CD14-positive monocyte (primary cell): ENCODE data around the gene SHISA6. TPM values are rescaled to one million over a fixed set of nuclear protein-coding genes. Genes with fewer than 3 reads are reported as not detected.

Experiments used
- DNase-seq, 3 donors: peaks; one replicate each; pipeline ENCODE4 v3.0.0-alpha.2; 2011 to 2022
- H2AFZ ChIP-seq: 2 replicates; pipeline ENCODE4 v1.6.0; 2012; ENCODE audit warnings: mild to moderate bottlenecking, low read depth, low read length, inconsistent platforms; ENCODE audit not compliant: insufficient read depth, poor library complexity, severe bottlenecking
- H3K27ac ChIP-seq, 2 donors: 1 replicate in 1 of 2; 2 replicates in 1 of 2; pipeline ENCODE4 v1.5.1; 2012 to 2013; ENCODE audit warnings: low read length in 2 of 2, control low read depth in 1 of 2, inconsistent platforms in 1 of 2, low read depth in 1 of 2, mild to moderate bottlenecking in 1 of 2
- H3K27me3 ChIP-seq, 2 donors: one replicate each; pipeline versions ENCODE4 v1.6.0 to v1.6.1; 2011 to 2013; ENCODE audit warnings: low read length in 2 of 2; ENCODE audit not compliant: control insufficient read depth in 2 of 2, insufficient read depth in 2 of 2
- H3K36me3 ChIP-seq, 2 donors: replicated peaks in 1 of 2; 1 replicate in 1 of 2; 2 replicates in 1 of 2; pipeline versions ENCODE4 v1.5.1 to v1.6.1; 2012 to 2013; ENCODE audit warnings: low read length in 2 of 2, control low read depth in 1 of 2, inconsistent platforms in 1 of 2, mild to moderate bottlenecking in 1 of 2; ENCODE audit not compliant: insufficient read depth in 2 of 2, control insufficient read depth in 1 of 2
- H3K4me1 ChIP-seq, 2 donors: 1 replicate in 1 of 2; 2 replicates in 1 of 2; pipeline versions ENCODE4 v1.5.1 to v1.6.1; 2012 to 2013; ENCODE audit warnings: low read length in 2 of 2, control low read depth in 1 of 2, inconsistent platforms in 1 of 2, mild to moderate bottlenecking in 1 of 2, moderate library complexity in 1 of 2; ENCODE audit not compliant: insufficient read depth in 2 of 2, control insufficient read depth in 1 of 2
- H3K4me2 ChIP-seq: replicated peaks from 2 replicates; pipeline ENCODE3; 2012; ENCODE audit warnings: low read length, moderate library complexity, mild to moderate bottlenecking; ENCODE audit not compliant: poor library complexity, severe bottlenecking; ENCODE audit errors: extremely low read depth
- H3K4me3 ChIP-seq, 3 experiments: fragments of 200-600 bp in 1 of 3; sonication (generic) in 1 of 3; replicated peaks in 1 of 3; 1 replicate in 2 of 3; 2 replicates in 1 of 3; pipeline ENCODE4 v1.5.1; 2011 to 2013; ENCODE audit warnings: low read length in 3 of 3, mild to moderate bottlenecking in 3 of 3, control low read depth in 2 of 3, low read depth in 2 of 3, inconsistent platforms in 1 of 3, moderate library complexity in 1 of 3
- H3K79me2 ChIP-seq: 2 replicates; pipeline ENCODE4 v1.6.0; 2012; ENCODE audit warnings: mild to moderate bottlenecking, control low read depth, inconsistent platforms, low read length, moderate library complexity; ENCODE audit not compliant: insufficient read depth
- H3K9ac ChIP-seq: 2 replicates; pipeline ENCODE4 v1.6.0; 2017; ENCODE audit warnings: low read length, mild to moderate bottlenecking; ENCODE audit not compliant: insufficient read depth, poor library complexity, severe bottlenecking
- H3K9me3 ChIP-seq, 2 donors: replicated peaks in 1 of 2; 1 replicate in 1 of 2; 2 replicates in 1 of 2; pipeline versions ENCODE4 v1.5.1 to v1.6.1; 2012 to 2013; ENCODE audit warnings: low read length in 2 of 2, control low read depth in 1 of 2; ENCODE audit not compliant: control insufficient read depth in 1 of 2, insufficient read depth in 1 of 2
- H4K20me1 ChIP-seq: 2 replicates; pipeline ENCODE4 v1.6.0; 2012; ENCODE audit warnings: mild to moderate bottlenecking, low read length, control low read depth, moderate library complexity; ENCODE audit not compliant: insufficient read depth
- H3K27ac Mint-ChIP-seq, 7 donors: one replicate each; pipeline ENCODE4 v1.8.0; 2020; ENCODE audit warnings: mild to moderate bottlenecking in 7 of 7, mixed read lengths in 7 of 7, moderate library complexity in 6 of 7, inconsistent platforms in 2 of 7
- H3K27me3 Mint-ChIP-seq, 3 donors: one replicate each; pipeline ENCODE4 v1.8.0; 2021 to 2022; ENCODE audit warnings: low read depth in 3 of 3, mild to moderate bottlenecking in 3 of 3, mixed read lengths in 3 of 3, moderate library complexity in 3 of 3, inconsistent platforms in 1 of 3
- H3K36me3 Mint-ChIP-seq, 2 donors: one replicate each; pipeline ENCODE4 v1.8.0; 2020; ENCODE audit warnings: mixed read lengths in 2 of 2, inconsistent platforms in 1 of 2, mild to moderate bottlenecking in 1 of 2
- H3K4me1 Mint-ChIP-seq: one replicate; pipeline ENCODE4 v1.8.0; 2020; ENCODE audit warnings: mild to moderate bottlenecking, mixed read lengths
- H3K4me3 Mint-ChIP-seq, 2 donors: one replicate each; pipeline ENCODE4 v1.8.0; 2020; ENCODE audit warnings: mild to moderate bottlenecking in 2 of 2, mixed read lengths in 2 of 2, moderate library complexity in 1 of 2
- H3K9me3 Mint-ChIP-seq, 7 donors: one replicate each; pipeline ENCODE4 v1.8.0; 2020 to 2022; ENCODE audit warnings: mixed read lengths in 7 of 7, mild to moderate bottlenecking in 6 of 7, moderate library complexity in 6 of 7, inconsistent platforms in 2 of 7
- WGBS: methylation state at CpG from one replicate; pipeline ENCODE4 v1.1.5; 2013; ENCODE audit warnings: missing lambda C conversion rate; ENCODE audit not compliant: insufficient coverage; 5-methylcytosine and 5-hydroxymethylcytosine counted together
- intact Hi-C, 2 donors: fragments of 100-400 bp; cut with micrococcal nuclease; formaldehyde crosslinking; loops; one replicate each; pipeline versions ENCODE4 v1.15.0 to v1.15.1; 2023
- polyA plus RNA-seq, 3 donors: library from polyadenylated mRNA; depleted of rRNA in 1 of 3; unstranded in 2 of 3; stranded (reverse) in 1 of 3; fragments of 300-500 nt in 2 of 3; fragments of >200 nt in 1 of 3; fragmentation: Illumina TruSeq in 2 of 3; gene quantifications; 1 replicate in 2 of 3; 2 replicates in 1 of 3; pipeline ENCODE4 v1.2.3, GENCODE V29; 2012 to 2021
- TF ChIP-seq, protein P1 (sequence below): fragments of 200-600 bp; IDR thresholded peaks from one replicate; pipeline ENCODE4 v1.8.0; 2022; ENCODE audit warnings: antibody characterized with exemption, mild to moderate bottlenecking

The SHISA6 gene
- polyA plus RNA-seq, 3 donors: not detected

DNA sequence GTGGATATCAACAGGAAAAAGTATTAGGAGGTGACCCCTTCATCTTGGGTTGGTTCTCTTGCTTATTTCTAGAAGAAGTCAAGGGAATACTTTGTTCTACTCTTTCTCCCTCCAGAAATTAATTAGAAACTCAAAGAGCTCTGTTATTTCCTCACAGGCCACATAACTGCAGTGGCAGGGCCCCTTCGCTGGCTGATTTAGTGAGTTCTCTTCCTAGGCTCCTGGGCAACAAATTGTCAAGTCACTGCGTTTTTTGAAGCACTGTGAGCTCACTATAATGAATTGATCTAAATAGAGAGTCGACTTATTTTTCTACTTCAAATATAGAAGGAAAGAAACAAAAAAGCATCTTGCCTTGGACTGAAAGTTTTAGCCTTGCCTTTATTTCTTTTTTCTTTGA lies 4.8 kb downstream of the SHISA6 start:
- H3K79me2 ChIP-seq: no peaks in the 10 kb centered on the region
- no peaks in the 10 kb centered on the region for H3K36me3 ChIP-seq
- H4K20me1 ChIP-seq: no peaks in the 10 kb centered on the region
- no peak overlapping the region for H3K27ac ChIP-seq
- WGBS: no CpG with 5 or more reads among the region's 3 CpGs
- H3K9me3 ChIP-seq: peaks cover 0 to 11% of the 10 kb centered on the region in 2 donors
- Mint-ChIP-seq H3K4me3 (no peak overlapping the region), H3K36me3 (no peaks in the 10 kb centered on the region), H3K4me1 (no peaks in the 10 kb centered on the region), H3K9me3 (peaks cover 0 to 11% (median 3%) of the 10 kb centered on the region in 7 donors), H3K27me3 (peaks cover 24 to 33% (median 24%) of the 10 kb centered on the region in 3 donors), H3K27ac (no peak overlapping the region)
- no peak overlapping the region for H3K9ac ChIP-seq
- peaks cover 10 to 28% of the 10 kb centered on the region in 2 donors for H3K27me3 ChIP-seq
- DNase-seq: no peak
- no peak overlapping the region for H3K4me2 ChIP-seq
- TF ChIP-seq, protein P1, sequence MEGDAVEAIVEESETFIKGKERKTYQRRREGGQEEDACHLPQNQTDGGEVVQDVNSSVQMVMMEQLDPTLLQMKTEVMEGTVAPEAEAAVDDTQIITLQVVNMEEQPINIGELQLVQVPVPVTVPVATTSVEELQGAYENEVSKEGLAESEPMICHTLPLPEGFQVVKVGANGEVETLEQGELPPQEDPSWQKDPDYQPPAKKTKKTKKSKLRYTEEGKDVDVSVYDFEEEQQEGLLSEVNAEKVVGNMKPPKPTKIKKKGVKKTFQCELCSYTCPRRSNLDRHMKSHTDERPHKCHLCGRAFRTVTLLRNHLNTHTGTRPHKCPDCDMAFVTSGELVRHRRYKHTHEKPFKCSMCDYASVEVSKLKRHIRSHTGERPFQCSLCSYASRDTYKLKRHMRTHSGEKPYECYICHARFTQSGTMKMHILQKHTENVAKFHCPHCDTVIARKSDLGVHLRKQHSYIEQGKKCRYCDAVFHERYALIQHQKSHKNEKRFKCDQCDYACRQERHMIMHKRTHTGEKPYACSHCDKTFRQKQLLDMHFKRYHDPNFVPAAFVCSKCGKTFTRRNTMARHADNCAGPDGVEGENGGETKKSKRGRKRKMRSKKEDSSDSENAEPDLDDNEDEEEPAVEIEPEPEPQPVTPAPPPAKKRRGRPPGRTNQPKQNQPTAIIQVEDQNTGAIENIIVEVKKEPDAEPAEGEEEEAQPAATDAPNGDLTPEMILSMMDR: no peak
- H2AFZ ChIP-seq: no peak overlapping the region
- intact Hi-C loops: no loop called here
- H3K4me3 ChIP-seq: no peak overlapping the region
- no peaks in the 10 kb centered on the region for H3K4me1 ChIP-seq

DNA sequence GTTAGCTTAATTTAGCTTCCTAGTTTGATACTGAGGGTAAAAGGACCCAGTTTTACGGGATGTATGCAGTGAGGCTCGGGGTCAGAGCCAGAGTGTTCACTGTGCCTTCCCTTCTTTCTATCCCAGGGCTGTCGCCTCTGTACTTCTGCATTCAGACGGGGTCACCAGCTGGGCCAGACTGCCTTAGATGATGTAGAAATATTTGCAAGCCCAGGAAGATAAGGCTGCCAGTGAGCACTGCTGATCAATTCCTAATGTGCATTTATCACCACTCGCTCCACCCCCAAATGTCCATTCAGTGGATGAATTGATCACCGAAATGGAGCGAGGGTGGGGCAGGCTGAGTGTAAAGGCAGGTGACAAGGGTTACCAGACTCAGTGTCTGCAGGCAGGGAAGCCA lies 9.1 kb downstream of the SHISA6 start:
- no peaks in the 10 kb centered on the region for H3K4me1 Mint-ChIP-seq
- Histone ChIP-seq H3K4me1 (no peaks in the 10 kb centered on the region), H3K9me3 (no peaks in the 10 kb centered on the region), H3K36me3 (no peaks in the 10 kb centered on the region), H3K4me3 (no peak overlapping the region), H3K9ac (no peak overlapping the region), H3K4me2 (no peak overlapping the region), H4K20me1 (no peaks in the 10 kb centered on the region), H3K27ac (no peak overlapping the region), H2AFZ (no peak overlapping the region), H3K27me3 (no peaks in the 10 kb centered on the region), H3K79me2 (no peaks in the 10 kb centered on the region)
- TF ChIP-seq, protein P1: no peak
- WGBS: 100% methylated on average over 1 of the region's 7 CpGs
- H3K36me3 Mint-ChIP-seq: no peaks in the 10 kb centered on the region
- no peak for DNase-seq
- intact Hi-C loops: no loop called here
- H3K27me3 Mint-ChIP-seq: peaks cover 0 to 3% (median 2%) of the 10 kb centered on the region in 3 donors
- H3K27ac Mint-ChIP-seq: no peak overlapping the region
- peaks cover 0 to 5% (median 1%) of the 10 kb centered on the region in 7 donors for H3K9me3 Mint-ChIP-seq
- no peak overlapping the region for H3K4me3 Mint-ChIP-seq
